Erythroblast (primary cell): ENCODE data around the gene CHIC1.
"Not testable (repeated sequence)": the region's sequence is repeated elsewhere in the genome, so short reads cannot be mapped to it uniquely, and the experiment has no call there.

Experiments
- GATA1 ChIP-seq: IDR thresholded peaks from 2 replicates; pipeline ENCODE4 v1.6.1; 2011; ENCODE audit warnings: low read depth, mild to moderate bottlenecking, control low read depth, low read length, moderate library complexity
- POLR2A ChIP-seq: IDR thresholded peaks from 2 replicates; pipeline ENCODE4 v1.6.1; 2011; ENCODE audit warnings: mild to moderate bottlenecking, low read length

- TF ChIP-seq POLR2A, GATA1: not testable (repeated sequence)
Measured at GRCh38 chrX:73522823-73523222, 40.2 kb upstream of the CHIC1 start.
